Measurements from ENCODE around the gene PIAS4. TPM values are rescaled to one million over a fixed set of nuclear protein-coding genes. Genes with fewer than 3 reads are reported as not detected.

Gene PIAS4
- total and polyA plus RNA-seq, 2 donors (not counting 3 experiments of a cell fraction or from before 2014, with no cell fraction given): 26.2 to 46.2 TPM

DNA sequence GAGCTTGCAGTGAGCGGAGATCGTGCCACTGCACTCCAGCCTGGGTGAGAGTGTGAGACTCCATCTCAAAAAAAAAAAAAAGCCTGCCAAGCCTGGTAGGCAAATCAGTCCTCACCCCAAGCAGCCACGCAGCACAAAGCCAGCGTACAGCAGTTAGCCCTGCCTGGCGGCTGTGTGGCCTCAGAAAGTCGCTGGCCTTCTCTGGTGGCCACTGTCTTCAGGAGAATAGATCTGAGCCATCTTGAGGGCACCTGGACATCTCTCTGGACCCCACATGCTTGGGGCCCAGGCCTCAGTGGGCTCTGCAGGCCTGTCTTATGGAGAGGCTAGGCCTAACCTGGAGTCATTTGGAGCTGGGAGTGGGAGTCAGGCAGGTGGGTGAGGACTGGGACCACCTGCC, 23.0 kb downstream of the PIAS4 start:
- POLR2A ChIA-PET: no interaction called here
- dilution Hi-C loops (cut with MboI; ENCODE audit: extremely low pct_ligation_motif_present, low sequenced_read_pairs) (no loop called here), intact Hi-C loops (cut with micrococcal nuclease) (no loop called here)
- Histone ChIP-seq H3K9me3 (replicated peaks; ENCODE audit: control insufficient read depth, insufficient read depth, low read length) (no peaks in the 10 kb centered on the region), H3K79me2 (ENCODE audit: control insufficient read depth, insufficient read depth, low read length) (no peaks in the 10 kb centered on the region), H3K4me1 (ENCODE audit: control insufficient read depth, extremely low read depth, insufficient read depth, low read length) (no peaks in the 10 kb centered on the region), H3K4me3 (replicated peaks in 1 of 3; ENCODE audit: insufficient read depth in 1 of 3, low read depth in 1 of 3, low read length in 3 of 3) (no peak overlapping the region), H3K36me3 (ENCODE audit: control insufficient read depth in 2 of 2, extremely low read depth in 1 of 2, insufficient read depth in 2 of 2, low read length in 2 of 2) (peaks cover under 1 to 37% of the 10 kb centered on the region in 2 experiments), H4K20me1 (replicated peaks; ENCODE audit: control insufficient read depth, extremely low read depth, insufficient read depth, low read length) (no peaks in the 10 kb centered on the region), H3K9ac (replicated peaks; ENCODE audit: extremely low read depth, insufficient read depth, low read length) (no peak overlapping the region), H3K9me1 (replicated peaks; ENCODE audit: control insufficient read depth, extremely low read depth, insufficient read depth, low read length) (no peaks in the 10 kb centered on the region), H3K27me3 (ENCODE audit: control insufficient read depth in 2 of 2, insufficient read depth in 2 of 2, low read length in 2 of 2) (no peaks in the 10 kb centered on the region), H3K4me2 (ENCODE audit: insufficient read depth, low read length) (no peak overlapping the region), H3K27ac (ENCODE audit: insufficient read depth, low read depth, low read length) (no peak overlapping the region), H2AFZ (ENCODE audit: low read depth, low read length) (no peak overlapping the region)
- BruUV-seq (replicated peaks): no TSS peak
- no peak for TF ChIP-seq FOS (IDR thresholded peaks at IDR 0.05; ENCODE audit: borderline replicate concordance, insufficient read depth, low read length)
- TF ChIP-seq, protein P1, sequence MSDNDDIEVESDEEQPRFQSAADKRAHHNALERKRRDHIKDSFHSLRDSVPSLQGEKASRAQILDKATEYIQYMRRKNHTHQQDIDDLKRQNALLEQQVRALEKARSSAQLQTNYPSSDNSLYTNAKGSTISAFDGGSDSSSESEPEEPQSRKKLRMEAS (IDR thresholded peaks at IDR 0.05; ENCODE audit: insufficient read depth, insufficient read length): no peak
- no peak for TF ChIP-seq CTCF (IDR thresholded peaks at IDR 0.05; ENCODE audit: extremely low read depth in 1 of 2, insufficient read depth in 1 of 2, low read depth in 1 of 2, low read length in 2 of 2)
- TF ChIP-seq POLR2A (IDR thresholded peaks at IDR 0.05; ENCODE audit: low read depth, low read length): no peak
- TF ChIP-seq GATA2 (IDR thresholded peaks at IDR 0.05; ENCODE audit: insufficient read depth, insufficient read length, low read depth, low read length): no peak
- no peak for TF ChIP-seq JUN (IDR thresholded peaks at IDR 0.05; ENCODE audit: borderline replicate concordance, insufficient read depth, insufficient read length, low read depth)
- no peak for TF ChIP-seq MYC (IDR thresholded peaks at IDR 0.05; ENCODE audit: low read depth, low read length)
- no peak for TF ChIP-seq POLR2AphosphoS5 (IDR thresholded peaks at IDR 0.05; ENCODE audit: insufficient read depth, low read depth, low read length)
- TF ChIP-seq EZH2 (IDR thresholded peaks at IDR 0.05; ENCODE audit: borderline replicate concordance, low read depth, low read length, severe bottlenecking): no peak
- CTCF ChIA-PET: no interaction called here
- FAIRE-seq (no peak), DNase-seq (ENCODE audit: low read depth, low spot score) (no peak)
